Stimulated activated CD4-positive, alpha-beta T cell treated with anti-CD3 and anti-CD28 coated beads, Interleukin-2, amount 100 ng/mL, for 4 hours (primary cell): ENCODE results near the gene GPD1L.
"Not testable (repeated sequence)": the region's sequence is repeated elsewhere in the genome, so short reads cannot be mapped to it uniquely, and the experiment has no call there.

Experiments used
- DNase-seq: peaks from one replicate; pipeline ENCODE4 v3.0.0-alpha.2; 2020; ENCODE audit warnings: low read depth

GPD1L gene

DNA sequence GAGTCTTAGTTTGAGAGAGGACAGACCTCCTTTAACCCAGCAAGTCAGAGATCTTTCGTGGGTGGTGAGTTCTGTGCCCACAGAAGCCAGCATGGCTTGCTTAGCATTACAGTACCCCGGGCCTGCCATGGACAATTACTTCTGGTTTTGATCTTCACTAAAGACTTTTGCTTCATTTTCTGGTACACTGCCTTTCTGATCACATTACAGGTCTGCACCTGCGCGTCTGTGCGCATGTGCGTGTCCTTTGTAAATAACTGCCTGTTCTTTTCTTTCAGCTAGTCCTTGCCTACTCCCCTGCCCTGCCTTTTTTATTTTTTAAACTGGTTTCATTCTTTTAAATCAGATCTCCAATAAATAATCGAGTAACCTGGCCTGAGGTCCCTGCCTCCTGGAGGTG is 74.9 kb downstream of the GPD1L start:
- DNase-seq, result no peak

GRCh38 chr3:32181796-32182195 is 75.4 kb downstream of the GPD1L start:
- no peak for DNase-seq

GRCh38 chr3:32184187-32184730 is 77.8 kb downstream of the GPD1L start:
- no peak for DNase-seq

DNA sequence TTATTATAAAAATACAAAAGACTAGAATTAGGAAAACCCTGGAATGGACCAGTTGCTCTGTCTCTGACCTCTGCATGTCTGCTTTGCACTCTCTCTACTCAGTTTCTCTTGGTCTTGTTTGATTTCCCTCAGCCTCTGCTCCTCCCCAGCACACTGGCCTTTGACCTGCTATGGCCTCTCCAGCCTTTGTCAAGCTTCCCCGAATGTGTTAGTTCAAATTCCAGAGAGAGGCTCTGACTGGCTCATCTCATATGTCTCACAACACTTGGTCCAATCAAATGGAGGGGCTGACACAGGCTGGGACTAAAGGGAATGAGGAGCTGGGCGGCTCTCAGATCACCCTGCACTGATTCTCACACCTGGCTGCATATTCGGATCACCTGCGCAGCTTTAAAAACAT is 79.7 kb downstream of the GPD1L start:
- no peak for DNase-seq

DNA sequence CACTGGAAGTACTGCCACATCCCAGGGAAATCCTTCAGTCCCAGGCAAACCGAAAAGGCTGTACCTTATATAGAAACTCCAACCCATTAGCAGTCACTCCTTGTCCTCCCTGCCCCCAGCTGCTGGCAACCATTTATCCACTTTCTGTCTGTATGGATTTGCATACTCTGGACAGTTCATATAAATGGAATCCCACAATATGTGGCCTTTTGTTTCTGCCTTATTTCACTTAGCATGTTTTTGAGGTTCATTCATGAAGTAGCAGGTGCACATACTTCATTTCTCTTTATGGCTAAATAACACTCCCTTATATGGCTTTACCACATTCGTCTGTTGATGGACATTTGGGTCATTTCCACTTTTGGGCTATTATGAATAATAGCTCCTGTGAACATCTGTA is 80.5 kb downstream of the GPD1L start:
- DNase-seq, result no peak

- no peak for DNase-seq
Observed at GRCh38 chr3:32189693-32190092, 83.3 kb downstream of the GPD1L start.

GRCh38 chr3:32190556-32190955 is 84.1 kb downstream of the GPD1L start:
- DNase-seq, result not testable (repeated sequence)

- DNase-seq, result no peak
Observed at GRCh38 chr3:32193101-32193500, 86.7 kb downstream of the GPD1L start.

GRCh38 chr3:32194653-32195052 is 88.2 kb downstream of the GPD1L start:
- no peak for DNase-seq

DNA sequence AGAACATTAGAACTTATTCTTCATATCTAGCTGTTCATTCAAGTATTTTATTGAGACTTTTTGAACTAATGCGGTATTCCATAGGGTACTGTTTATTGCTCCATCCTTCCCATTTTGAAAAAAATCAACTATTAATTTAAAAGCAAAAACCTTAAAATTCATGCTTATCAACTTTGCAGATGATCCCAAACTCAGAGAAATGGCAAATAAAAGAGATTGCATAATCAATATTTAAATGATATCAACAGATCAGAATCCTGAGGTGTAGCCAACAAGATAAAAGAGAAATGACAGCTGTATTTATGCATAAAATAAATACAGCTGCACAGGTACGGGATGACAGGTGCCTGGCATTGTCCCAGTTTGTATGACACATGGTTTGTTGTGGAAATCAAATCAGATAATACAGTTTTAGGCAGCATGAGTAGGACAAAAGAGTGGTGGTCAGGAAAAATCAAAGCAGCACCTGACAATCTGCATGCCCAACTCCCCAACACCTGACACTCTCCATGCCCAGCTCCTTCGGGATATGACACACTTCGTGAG is 89.6 kb downstream of the GPD1L start:
- no peak for DNase-seq

- no peak for DNase-seq
Observed at GRCh38 chr3:32197991-32198390, 91.6 kb downstream of the GPD1L start.

GRCh38 chr3:32198714-32199113 is 92.3 kb downstream of the GPD1L start:
- DNase-seq, result no peak

DNA sequence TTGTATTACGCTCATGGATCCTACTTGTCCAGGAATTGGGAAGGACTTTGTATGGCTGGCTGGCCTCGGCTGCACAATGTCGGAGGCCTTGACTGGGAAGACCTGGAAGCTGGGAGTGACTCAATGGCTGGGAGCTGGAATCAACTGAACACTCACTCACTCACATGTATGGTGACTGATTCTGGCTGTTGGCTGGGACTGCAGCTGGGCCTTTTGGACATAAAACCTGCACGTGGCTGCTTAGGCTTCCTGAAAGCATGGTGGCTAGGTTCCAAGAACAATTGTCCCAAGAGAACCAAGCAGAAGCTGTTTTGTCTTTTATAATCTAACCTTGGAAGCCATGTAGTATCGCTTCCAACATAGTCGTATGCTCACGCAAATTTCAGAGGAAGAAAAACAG is 94.1 kb downstream of the GPD1L start:
- no peak for DNase-seq

DNA sequence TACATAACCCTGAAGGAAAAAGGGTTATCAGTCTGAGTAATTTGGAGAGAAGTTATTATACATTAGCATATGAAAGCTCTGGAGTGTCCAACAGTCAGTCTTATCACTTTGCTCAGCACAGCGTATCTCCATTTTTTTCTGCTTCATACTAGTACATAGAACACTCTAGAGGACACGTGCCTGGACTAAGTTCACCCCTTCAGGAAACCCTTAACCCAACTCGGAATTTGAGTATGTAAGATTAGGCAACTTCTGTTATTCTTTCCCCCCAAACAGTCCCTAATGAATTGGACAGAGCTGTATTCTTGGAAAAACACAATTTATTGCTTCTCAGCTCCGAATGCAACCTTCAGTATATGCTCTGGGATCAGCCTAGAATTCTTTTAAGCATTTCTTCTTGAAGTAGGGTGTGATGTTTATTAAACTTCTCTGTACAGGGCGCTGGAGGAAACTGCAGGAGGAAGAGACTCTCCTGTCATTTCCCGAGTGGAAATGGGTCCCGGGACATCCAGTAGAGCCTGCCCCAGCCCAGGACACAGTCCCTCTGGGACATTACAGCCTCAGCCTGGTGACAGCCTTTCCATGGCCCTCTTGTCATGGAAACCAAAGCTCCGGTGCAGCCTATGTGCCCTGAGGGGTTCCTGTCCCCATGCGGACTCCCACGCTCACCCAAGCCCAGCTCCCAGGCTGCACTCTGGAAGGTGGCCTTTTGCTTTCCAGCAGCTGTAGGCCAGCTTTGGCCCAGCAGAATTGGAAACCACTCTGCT is 94.8 kb downstream of the GPD1L start:
- DNase-seq, result no peak

- DNase-seq, result no peak
Observed at GRCh38 chr3:32202496-32202895, 96.1 kb downstream of the GPD1L start.

DNA sequence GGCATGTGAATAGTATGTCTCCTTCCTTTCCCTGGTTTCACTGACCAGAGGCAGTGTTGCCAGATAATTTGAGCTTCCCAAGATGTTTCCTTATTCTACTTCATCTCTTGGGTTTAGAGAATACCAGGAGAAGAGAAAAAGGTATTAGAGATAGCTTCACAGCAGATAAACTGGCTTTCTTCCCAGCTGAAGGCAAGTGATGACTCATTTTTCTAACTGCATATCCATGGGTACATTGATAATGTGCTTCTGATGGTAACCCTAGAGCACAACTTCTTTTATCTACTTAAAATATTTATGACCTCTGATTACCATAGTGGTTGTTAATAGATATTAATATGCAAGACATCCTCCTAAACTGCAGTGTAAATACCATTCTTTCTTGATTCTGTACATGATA is 97.4 kb downstream of the GPD1L start:
- DNase-seq, result no peak

GRCh38 chr3:32208447-32208846 is 102.0 kb downstream of the GPD1L start:
- DNase-seq, result no peak

GRCh38 chr3:32215185-32215584 is 108.8 kb downstream of the GPD1L start:
- DNase-seq, result no peak

GRCh38 chr3:32216172-32216783 is 109.9 kb downstream of the GPD1L start:
- DNase-seq, result no peak

GRCh38 chr3:32217339-32217738 is 110.9 kb downstream of the GPD1L start:
- DNase-seq, result no peak
